GM18519 (cell line): ENCODE results near the gene ELP5.
A peak's percentile ranks its signal among the peaks of the same experiment; 100 is the strongest.

Source experiments
- ATAC-seq: cut with Tn5 transposase; IDR thresholded peaks from one replicate; pipeline ENCODE4 v1.9.1; 2021; ENCODE audit warnings: mild to moderate bottlenecking, moderate library complexity; ENCODE audit not compliant: unreplicated experiment, low FRiP score

ELP5 gene

DNA sequence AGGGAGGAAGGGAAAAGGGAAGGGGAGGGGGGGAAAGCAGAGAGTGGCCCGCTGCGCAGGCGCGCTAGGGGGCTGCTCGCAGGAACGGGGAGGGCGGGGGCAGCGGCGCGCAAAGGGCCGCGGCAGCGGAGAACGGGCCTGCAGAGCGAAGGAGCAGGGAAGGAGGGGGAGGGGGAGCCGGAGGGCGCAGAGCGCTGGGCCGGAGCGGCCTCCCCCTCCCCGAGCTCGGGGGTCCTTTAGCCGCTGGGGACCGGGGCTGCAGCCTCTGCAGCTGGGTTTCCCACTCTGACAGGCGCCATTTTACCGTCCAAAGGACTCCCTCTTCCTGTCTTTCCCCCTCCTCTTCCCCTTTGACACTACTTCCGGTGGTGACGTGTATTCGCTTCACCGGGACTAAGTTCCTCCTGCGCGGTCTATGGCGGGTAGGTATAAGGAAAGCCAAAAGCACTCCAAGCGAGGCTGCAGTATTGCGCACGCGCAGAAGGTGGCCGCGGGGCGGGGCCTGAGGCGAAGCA is 297 bp upstream of the ELP5 start, which contains the start of gene CTDNEP1:
Gene CTDNEP1, minus strand, starts transcription at position 74 of the 515 bp plus-strand sequence. CDS start 438 bp downstream, outside the sequence.
- peak; percentile 73 for ATAC-seq

DNA sequence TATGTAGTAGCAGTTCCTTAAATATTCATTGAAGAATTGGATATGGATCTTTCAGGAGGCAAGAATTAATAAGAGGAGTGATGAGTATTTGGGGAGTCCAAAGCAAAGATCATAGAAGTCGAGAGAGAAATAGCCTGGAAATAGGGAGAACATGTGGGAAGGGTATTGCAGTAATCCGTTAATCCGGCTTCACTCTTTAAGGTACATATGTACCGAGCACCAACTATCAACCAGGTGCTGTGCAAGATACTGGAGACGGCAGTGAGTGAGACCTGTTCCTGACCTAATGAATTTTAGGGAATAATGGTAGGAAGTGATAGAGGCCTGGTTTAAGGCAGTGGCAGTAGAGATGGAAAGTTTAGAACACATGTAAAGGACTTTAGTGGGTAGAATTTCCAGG is 1.1 kb downstream of the ELP5 start:
- ATAC-seq = no peak

DNA sequence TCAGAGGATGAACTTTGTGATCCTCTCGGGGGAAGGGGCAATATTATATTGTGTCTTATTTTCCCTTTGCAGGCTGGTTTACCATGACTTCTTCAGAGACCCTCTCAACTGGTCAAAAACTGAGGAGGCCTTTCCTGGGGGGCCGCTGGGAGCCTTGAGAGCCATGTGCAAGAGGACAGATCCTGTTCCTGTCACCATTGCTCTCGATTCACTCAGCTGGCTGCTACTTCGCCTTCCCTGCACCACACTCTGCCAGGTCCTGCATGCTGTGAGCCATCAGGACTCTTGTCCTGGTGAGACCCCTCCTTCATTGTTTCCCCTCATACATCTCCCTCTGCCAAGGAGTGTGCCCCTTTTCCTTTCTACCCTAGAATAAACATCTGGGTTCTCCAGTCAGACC is 2.5 kb downstream of the ELP5 start:
- ATAC-seq = no peak

DNA sequence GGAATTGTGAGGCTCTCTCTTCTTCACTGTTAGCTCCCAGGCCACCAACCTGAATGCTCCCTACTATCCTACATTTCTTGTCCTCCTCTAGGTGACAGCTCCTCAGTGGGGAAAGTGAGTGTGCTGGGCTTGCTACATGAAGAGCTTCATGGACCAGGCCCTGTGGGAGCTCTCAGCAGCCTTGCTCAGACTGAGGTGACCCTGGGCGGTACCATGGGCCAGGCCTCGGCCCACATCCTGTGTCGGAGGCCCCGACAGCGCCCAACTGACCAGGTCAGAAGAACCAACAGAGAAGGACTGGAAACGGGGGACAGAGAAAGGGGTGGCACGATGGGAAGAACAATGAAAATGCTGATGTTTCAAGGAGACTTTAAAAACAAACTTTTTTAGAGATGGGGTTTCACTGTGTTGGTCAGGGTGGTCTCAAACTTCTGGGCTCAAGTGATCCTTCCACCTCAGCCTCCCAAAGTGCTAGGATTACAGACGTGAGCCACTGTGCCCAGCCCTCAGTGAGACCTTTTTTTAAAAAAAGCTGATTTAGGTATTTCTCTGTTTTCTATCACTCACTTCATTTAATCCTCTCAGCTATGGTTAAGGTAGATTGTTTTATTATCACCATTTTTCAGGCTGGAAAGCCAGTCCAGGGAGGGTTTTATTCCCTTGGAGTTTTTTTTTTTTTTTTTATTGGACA is 4.9 kb downstream of the ELP5 start:
- no peak for ATAC-seq

DNA sequence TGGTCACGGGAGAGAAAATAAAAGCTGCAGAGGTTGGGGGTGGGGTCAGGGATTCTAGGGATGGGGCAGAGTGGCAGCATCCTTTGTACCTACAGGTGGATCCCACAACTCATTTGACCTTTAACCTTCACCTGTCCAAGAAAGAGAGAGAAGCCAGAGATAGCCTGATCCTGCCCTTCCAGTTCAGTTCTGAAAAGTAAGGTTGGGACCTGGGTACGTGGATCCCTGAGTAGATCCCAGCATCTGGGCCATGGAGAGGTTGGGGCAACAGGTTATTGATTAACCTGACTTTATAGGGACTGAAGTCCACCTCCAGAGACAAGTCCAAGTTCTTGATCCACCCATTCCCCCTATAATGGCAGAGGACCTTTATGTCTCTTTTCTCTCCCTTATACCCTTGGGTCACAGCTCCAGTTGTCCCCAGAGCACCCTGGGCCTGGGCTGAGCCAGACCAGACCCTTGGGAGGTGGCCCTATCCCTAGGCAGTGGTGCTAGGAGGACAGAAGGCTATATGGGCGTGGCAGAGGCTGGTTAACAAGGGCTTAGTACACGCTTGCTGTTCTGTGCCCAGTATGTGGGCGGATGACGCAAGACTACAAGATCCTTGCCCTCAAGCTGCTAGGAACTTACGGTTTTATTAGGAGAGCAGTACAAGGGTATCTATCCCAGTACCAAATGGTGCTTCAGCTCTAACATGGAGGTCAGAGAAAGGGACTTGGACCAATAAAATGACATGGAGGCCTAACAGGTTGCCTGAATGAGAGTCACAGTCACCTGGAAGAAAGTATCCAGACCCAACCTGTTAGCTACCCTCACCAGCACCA is 6.9 kb downstream of the ELP5 start:
- no peak for ATAC-seq

DNA sequence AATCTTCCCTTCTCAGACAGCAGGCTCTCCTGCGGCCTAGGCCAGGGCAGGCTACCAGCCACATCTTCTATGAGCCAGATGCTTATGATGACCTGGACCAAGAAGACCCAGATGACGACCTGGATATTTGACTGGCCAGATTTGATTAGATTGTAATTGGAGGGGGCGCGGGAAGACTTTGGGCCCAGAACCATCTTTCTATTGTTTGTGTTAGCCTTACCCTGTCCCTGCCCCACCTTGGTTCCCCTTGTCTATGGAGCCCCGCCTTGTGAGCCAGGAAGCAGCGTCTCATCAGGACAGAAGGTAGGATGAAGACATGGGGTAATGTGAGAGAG is 7.5 kb downstream of the ELP5 start:
- no peak for ATAC-seq

DNA sequence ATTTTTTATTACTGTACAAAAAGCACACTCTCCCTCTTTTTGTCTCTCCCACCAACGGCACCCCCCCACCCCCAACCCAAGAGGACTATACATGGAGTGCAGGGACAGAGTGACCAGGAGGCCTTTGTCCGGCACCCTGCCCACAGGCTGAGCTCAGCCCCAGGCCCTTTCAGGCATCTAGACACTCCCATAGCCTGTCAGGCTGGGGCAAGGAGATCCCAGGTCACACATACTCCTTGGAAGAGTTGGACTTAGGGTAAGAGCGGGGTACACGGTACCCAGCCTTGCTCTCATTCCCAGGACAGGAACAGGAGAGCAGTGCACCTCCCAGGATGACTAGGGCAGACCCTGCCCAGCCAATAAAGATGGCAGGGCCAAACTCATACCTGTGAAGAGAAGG is 8.1 kb downstream of the ELP5 start:
- no peak for ATAC-seq

DNA sequence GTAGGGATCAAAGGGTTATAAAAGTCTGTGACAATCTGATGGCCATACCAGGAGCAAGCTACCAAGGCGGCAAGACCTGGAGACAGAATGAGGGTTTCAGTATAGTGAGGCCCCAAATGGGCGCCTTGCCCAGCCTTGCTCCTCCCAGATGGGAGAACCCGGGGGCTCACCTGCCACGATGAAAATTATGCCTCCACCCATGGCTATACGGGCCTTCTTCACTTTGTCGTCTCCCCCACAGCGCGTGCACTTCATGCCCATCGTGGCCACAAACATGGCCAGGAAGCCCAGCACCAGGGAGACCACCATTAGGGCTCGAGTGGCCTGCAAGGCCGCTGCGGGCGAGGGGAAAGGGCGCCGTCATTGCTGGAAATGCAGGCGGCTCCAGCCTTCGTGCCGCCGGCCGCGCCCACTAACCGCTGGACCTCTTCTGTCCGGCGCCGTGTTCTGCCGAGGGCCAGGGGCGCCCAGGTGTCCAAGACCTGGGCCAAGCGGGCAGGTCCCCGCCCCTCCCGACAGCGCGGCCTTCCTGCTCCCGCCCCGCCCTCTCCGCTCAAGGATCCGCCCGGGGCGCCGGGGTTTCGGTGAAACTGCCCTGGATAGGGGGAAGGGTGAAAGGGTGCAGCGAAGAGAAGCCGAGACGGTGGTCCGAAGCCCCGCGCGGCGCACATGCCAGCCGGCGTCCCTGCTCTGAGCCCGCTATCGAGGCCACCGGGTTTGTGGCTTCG is 8.8 kb downstream of the ELP5 start:
- ATAC-seq = no peak

DNA sequence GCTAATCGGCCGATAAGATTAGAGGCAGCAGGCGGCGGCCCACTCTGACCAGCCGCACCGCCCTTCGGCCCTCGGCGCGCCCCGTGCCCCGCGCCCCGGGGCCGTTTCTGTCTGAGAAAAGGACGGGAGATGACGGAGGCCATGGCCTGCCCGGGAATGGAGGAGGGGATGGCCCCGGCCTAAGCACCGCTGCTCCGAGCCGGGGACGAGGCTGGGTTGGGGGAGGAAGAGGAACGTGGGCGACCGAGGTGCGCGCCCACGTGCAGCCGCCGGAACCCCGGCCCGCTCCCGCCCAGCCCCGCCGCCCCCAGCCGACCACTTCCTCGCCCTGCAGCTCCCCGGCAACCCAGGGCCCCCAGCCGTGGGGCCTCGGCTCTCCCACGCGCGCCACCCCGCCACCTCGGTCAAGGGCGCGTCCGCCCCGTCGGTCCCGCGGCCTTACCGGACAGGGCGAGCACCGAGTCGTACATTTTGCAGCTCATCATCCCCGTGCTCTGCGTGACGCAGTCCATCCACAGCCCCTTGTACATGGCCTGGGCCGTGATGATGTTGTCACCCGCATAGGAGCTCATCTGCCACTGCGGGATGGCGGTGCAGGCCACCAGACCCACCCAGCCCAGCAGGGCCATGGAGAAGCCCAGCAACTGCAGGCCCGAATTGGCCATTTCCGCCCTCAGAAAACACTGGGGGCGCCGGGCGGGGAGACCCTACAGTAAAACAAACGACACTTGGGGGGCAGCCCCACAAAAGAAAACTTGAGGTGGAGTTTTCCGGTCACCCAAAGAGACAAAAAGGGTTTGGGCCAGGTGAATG is 9.6 kb downstream of the ELP5 start:
- ATAC-seq = no peak

DNA sequence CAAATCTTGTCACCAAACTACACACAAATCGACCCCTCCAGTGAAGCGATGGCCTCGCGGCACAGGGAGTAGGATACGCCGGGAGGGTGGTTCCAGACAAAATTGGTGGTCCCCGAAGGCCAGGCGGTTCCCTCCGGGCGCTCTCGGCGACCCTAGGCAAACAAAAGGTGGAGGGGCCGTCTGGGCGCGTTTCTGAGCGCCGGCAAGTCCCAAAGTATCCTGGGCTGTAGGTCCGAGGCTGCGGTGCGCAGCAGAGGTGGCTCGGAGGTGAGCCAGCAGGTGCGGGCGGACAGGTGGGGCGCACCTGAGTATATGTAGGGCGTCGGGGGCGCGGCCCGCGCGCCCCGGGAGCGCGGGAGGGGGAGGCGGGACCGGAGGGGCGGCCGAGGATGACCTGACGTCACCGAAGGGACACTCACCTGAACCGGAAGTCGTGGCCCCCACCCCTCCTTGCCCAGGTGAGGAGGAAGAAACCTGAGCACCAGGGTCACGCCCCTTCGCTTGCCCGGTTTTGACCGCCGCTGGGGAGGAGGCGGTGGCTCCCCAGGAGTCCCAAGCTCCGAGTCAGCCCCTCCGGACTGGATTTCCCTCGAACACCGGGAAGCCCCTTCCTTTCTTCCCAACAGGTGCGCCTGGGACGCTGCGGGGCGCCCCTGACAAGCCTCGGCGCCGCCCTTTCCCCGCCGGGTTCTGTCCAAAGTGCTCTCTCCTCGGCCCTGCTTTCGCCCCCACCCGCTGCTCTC is 10.3 kb downstream of the ELP5 start, which contains the start of gene CLDN7:
Gene CLDN7, minus strand, starts transcription at position 287 of the 743 bp plus-strand sequence. CDS start 435 bp downstream, outside the sequence.
- no peak for ATAC-seq

DNA sequence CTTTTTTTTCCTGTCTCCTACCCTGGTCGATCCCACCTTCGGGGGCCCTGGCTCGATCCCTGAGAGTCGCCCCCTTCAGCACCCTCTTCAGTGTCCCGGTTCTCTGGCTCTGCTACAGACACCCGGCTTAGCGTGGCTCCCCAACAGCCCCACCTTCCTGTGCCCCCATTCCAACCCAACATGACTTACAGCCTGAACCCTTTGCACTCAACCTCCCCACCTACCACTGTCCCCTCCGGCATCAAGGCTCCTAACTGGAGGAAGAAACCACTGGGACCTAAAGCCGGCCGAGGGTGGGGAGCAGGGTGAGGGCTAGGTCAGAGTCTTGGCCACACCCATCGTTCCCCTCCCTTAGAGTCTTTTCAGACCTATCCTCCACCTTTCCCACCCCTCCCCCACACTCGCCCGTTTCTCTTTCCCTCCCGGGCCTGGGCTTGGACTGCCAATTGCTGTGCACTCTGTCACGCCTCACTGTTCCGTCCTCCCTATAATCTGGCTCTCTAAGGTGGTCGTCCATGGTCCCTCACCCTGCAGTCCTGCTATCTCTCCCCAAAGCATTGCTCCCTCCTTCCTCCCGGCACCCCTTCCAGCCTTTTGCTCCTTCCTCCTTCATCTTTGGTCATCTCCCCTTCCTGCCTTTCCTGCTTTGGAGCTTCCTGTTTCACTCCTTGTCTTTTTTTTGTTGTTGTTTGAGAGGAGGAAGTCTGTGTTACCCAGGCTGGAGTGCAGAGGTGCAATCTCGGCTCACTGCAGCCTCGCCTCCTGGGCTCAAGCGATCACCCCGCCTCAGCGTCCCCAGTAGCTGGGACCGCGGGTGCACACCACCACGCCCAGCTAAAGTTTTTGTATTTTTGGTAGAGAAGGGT is 11.2 kb downstream of the ELP5 start:
- ATAC-seq = no peak

DNA sequence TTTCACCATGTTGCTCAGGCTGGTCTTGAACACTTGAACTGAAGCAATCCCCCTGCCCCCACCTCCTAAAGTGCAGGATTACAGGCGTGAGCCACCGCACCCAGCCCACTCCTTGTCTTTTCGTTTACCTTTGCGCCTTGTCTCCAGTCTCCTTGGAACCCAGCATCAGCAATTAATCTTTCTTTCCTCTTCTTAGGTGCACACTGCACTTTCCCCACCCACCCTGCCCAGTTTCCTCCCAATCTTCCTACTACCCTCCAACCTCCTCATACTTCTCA is 11.7 kb downstream of the ELP5 start:
- ATAC-seq = no peak

DNA sequence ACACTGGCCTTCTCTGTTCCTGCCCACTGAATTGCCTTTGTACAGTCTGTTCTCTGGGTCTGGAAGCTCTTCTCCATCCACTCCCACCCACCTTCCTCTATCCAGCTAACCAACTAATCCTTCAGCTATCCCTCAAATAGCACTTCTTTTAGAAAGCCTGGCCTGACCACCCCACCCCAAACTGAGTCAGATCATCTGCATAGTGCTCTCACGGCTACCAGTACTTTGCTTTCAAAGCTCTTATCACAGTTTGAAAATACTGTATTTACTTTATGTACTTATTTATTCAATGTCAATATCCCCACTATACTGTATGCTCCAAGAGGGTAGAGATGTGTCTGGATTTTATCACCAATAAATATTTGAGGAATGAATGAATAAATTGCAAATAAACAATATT is 14.8 kb downstream of the ELP5 start:
- no peak for ATAC-seq

DNA sequence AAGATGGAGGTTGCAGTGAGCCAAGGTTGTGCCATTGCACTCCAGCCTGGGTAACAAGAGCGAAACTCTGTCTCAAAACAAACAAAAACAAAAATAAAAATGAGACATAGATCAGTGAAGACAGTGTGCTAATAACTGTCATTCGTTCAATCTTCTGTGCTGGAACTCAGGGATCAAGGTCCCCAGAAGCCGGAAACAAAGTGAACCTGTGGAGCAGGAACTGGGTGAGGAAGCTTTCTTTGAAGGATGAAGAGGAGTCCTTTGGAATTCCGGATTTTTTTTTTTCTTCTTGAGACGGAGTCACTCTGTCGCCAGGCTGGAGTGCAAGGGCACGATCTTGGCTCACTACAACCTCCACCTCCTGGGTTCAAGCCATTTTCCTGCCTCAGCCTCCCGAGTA is 27.4 kb downstream of the ELP5 start:
- ATAC-seq = no peak

DNA sequence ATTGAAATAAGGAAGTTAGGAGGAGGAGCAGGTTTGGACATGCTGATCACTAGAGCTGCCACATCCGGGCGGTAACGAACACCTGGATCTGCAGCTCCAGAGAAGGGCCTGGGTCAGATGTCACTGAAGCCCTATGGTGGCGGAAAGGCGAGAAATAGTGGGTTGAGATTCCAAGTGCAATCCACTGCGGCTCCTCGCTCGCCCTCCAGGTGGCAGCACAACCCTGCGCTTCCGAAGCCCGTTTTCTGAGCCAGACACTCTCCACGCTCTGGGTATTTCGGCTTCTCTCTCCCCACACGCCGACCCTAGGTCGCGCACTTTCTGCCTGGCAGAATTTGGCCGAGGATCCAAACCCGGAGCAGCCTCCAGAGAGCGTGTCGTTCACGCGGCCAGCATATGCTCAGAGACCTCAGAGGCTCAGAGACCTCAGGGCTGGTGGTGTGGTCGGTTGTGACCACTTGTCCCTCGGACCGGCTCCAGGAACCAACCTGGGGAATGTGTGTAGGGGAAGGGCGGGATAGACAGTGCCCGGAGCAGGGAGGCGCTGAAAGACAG is 28.6 kb downstream of the ELP5 start:
- ATAC-seq = no peak

DNA sequence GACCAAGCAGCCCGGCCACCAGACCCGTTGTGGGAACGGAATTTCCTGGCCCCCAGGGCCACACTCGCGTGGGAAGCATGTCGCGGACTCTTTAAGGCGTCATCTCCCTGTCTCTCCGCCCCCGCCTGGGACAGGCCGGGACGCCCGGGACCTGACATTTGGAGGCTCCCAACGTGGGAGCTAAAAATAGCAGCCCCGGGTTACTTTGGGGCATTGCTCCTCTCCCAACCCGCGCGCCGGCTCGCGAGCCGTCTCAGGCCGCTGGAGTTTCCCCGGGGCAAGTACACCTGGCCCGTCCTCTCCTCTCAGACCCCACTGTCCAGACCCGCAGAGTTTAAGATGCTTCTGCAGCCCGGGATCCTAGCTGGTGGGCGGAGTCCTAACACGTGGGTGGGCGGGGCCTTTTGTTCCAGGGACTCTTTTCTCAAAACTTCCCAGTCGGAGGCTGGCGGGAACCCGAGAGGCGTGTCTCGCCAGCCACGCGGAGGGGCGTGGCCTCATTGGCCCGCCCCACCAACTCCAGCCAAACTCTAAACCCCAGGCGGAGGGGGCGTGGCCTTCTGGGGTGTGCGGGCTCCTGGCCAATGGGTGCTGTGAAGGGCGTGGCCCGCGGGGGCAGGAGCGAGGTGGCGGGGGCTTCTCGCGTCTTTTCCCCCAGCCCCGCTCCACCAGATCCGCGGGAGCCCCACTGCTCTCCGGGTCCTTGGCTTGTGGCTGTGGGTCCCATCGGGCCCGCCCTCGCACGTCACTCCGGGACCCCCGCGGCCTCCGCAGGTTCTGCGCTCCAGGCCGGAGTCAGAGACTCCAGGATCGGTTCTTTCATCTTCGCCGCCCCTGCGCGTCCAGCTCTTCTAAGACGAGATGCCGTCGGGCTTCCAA is 29.3 kb downstream of the ELP5 start, which contains the start of gene SLC2A4:
Gene SLC2A4, plus strand, starts transcription at position 645 of the 879 bp plus-strand sequence. Its CDS starts 217 bp downstream, at position 862.
- no peak for ATAC-seq

DNA sequence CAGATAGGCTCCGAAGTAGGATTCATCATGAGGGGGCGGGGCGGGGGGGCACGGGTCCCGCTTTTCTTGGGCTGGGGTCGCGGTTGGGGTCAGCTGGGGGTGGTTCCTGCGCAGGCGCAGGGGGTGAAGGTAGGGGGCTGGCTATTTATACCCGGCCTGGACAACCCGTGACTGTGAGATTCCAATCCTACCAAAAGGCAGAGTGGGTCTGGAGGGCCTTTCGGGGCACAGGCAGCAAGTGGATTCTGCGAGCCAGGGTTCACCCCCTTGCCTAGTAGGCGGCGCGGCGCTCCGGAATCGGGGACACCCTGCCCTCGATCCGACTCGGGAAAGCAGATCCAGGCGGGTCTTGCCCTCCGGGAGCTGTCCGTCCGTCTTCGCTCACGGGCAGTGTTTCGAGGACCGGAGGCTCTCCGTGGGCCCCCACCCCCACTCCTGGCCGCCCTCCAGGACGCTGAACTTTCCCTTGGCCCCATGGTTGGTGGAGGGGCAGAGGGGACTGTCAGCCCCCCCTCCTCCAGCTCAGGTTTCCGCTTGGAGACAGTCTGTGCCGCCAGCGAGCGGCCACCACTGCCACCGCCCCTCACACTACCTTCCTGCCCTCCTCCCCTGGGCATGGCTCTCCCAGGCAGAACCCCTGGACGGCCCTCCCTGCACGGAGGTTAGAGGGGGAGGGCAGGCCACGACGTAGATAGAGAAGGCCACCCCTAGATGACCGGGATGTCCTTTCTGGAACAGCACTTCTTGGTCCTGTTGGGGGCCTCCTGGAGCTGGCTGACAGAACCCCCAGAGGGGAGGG is 30.1 kb downstream of the ELP5 start:
- ATAC-seq = no peak
